AG08395 (cell line): ENCODE measurements around the gene KRTAP10-12.
"Not testable (repeated sequence)": the region's sequence is repeated elsewhere in the genome, so short reads cannot be mapped to it uniquely, and the experiment has no call there.

Experiments
- DNase-seq: peaks from one replicate; pipeline ENCODE4 v3.0.0; 2012; ENCODE audit warnings: mixed read lengths, low spot score

The KRTAP10-12 gene

DNA sequence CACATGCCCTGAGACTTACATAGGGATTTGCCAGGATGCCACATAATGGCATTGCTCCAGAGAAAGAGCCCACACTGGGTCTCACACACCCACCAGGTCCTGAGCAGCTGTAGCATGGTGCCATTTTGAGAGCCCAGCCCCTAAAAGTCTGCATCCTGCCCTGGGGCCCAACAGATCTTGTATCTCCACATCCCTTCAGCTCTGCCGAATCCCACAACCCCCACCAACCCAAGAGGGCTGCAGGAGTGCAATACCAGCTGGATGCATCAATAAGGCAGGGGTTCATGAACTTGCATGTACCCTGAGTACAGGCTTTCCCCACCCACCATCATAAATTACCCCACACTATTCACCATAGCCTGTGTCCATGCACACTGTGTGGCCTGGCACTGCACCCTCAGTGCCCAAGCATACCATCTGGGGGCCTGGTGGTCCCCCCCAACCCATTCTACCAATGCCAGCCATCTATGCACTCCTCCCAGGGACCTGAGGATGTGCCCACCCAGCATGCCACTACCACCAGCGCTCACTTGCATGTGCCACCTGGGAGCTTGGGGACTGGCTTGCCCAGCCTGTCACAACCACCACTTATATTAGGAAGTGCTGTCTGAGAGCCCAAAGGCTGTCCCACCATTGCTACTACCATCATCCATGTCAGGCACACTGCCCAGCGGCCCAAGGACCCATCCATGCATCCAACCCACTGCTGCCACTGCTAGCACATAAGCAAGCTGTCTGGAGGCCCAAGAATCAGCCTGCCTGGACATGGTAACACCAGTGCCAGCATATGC lies 26.1 kb upstream of the KRTAP10-12 start:
- no peak for DNase-seq

DNA sequence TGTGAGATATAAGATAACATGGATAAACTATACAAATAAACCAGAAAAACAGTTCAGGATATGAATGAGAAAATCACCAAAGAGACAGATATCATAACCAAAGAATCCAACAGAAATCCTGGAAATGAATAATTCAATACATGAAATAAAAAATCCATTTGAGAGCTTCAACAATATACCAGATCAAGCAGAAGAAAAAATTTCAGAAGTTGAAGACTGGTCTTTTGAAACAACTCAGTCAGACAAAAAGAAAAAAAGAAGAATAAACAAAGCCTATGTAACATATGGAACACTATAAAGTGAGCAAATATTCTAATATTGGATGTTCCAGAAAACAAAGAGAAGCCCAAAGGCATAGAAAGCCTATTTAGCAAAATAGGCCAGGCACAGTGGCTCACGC lies 25.1 kb upstream of the KRTAP10-12 start:
- no peak for DNase-seq

DNA sequence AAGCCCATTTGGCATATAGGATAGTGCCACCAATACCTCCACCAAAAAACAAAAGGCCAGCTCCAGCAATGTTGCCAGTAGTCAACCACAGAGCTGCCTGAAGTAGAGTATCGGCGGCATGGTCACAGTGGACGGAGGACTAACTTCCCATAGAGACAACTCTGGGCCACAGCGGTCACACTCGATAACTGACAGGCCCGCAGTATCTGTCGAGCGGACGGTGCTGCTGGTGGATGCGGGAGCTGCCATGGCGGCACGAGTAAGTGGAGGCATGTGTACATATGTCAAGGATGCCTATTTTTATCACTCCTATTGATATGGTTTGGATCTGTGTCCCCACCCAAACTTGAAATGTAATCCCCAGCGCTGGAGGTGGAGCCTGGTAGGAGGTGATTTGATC lies 19.1 kb upstream of the KRTAP10-12 start:
- DNase-seq: no peak

DNA sequence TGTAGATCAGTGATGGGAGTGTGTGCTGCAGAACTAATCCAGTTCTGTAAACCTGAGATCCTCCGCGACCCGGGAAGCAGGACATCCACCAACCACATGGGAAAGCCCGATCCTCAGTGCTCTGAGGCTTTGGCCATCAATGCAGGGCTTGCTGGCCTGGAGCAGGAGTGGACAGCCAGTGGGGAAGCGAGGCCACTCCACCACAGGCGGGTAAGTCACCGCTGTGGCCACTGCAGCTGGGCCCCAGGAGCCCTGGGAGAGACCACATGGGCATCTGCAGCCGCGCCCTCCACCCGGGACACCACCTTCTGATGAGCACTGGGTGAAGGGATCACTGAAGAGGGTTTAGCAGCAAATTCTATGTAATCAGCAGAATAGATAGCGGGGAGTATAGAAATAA lies 15.8 kb upstream of the KRTAP10-12 start:
- no peak for DNase-seq

DNA sequence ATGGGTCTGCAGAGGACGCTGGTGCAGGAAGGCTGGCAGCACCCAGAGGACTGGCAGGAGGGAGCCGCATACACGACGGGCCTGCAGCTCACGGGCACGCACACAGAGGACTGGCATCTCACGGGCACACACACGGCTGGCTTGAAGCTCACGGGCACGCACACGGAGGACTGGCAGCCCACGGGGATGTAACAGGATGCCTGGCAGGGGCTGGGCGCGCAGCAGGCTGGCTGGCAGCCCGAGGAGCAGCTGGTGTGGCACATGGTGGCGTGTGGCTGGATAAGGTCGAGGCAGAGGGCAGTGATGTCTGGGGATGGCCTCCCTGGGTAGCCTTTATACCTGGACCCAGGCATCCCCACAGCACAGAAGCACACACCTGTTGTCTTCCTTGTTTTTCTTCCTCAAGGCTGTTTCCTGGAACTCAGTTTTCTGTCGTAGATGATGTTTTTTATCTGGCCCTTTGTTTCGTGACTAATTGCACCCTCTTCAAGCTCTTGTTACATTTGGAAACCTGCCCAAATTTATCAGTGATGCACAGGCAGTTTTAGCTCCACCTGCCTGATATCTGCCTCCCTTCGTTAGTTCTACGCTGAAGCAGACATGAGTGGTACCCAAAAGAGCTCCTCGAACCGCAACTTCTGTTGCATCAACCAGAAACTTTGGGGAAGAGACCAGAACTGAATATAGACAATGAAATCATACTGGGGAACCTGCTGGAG lies 15.0 kb upstream of the KRTAP10-12 start, which contains the start of gene KRTAP12-1:
KRTAP12-1 (minus strand) TSS at position 303 of the 719 bp plus-strand sequence; CDS start at position 263, 40 bp downstream.
- no peak for DNase-seq

DNA sequence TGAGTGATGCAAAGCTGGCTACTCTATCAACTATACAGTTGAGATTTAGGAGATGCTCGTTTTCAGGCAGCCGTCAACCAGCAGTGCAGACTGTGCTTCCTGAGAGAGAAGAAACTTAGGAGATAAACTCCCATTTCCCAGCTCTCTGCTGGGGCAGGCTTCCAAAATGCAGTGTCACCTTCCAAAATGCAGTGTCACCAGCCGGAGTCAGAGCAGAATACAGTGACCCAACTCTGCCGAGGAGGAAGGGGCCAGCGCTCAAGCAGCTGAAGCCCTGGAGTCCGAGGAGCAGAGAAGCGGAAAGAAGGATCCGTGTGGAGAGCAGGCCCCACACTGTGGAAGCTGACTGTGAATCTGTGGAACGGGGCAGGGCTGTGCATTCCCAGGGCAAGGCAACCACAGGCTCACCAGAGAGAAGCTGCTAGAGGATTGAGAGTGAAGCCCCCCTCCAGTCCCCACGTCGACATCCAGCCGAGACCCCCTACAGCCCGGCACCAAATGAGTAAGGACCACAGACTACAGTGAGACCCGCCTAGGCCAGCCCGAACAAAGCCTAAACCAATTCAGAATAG lies 14.3 kb upstream of the KRTAP10-12 start:
- no peak for DNase-seq

DNA sequence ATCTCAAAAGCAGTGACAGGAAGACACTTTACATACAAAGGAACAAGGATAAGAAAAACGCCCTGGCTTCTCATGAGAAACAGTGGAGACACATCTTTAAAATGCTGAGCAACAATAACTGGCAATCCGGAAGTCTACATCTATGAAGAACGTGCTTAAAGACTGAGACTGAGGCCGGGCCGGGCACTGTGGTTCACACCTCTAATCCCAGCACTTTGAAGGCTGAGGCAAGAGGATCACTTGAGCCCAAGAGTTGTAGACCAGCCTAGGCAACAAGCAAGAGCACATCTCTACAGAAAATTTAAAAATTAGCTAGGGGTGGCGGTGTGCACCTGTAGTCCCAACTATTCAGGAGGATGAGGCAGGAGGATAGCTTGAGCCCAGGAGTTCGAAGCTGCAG lies 12.9 kb upstream of the KRTAP10-12 start:
- no peak for DNase-seq

DNA sequence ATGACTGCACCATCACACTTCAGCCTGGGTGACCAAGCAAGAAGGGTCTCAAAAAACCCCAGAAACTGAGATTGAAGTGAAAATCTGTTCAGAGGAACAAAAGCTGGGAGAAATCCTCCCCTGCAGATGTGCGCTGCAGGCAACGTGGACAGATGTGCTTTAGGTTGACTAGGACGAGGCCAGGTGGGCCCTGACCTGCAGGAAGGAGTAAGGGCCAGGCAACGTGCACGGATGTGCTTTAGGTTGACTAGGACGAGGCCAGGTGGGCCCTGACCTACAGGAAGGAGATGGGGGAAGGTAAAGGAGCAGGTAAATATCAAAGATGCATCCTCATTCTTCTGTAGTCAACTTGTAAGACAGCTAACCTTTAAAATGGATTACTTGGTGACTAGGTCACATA lies 12.5 kb upstream of the KRTAP10-12 start:
- DNase-seq: no peak

DNA sequence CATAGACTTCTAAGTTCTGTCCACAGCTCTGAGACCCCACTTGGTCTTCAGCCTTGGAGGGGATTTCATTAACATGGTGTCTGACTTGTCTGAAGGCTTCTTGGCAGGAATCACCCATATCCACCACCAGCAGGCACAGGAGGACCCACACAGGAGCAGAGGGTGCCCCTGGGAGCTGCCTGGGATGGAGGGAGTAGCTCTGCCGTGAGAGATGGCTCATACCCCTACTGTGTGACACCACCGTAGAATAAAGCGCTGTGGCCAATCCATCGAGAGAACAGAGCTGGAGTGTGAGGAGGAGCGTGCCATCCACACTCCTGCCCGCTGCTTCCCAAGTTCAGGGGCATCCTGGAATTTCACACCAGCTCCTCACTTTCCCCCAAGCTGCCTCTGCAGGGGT lies 11.9 kb upstream of the KRTAP10-12 start:
- DNase-seq: not testable (repeated sequence)

DNA sequence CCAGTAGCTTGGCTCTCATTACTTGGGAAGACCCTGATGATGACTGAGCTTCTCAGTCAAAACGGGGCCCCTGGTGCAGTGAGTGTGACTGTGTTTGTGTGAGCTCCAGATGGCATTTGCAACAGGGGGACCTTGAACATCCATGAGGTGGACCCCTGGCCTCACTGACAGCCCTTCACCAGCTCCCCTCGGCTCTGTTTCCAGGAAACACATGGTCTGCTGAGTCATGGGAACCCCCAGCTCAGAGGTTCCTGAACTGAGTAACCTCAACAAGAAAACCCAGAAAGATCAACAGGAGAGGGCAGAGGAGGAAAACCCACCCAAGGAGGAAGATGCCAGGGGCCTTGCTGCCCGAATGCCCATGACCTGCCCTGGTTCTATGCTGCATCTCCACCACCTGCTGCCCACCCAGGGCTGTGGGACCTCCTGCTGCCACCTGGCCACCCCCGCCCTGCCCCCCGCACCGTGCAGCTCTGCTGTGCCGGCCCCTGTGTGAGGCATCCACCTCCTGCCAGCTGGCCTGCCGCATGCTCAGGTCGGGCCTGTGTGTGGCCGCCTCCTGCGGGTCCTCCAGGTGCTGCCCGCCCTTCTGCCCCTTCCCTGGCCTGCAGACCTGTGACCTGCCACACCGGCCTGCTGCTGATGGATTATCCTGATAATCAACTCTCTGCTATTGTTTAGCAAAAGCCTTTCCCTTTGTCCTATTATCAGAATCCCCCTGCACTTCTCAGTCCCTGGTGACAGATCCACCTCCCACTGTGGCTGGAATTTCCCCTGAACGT lies 10.8 kb upstream of the KRTAP10-12 start:
- no peak for DNase-seq

DNA sequence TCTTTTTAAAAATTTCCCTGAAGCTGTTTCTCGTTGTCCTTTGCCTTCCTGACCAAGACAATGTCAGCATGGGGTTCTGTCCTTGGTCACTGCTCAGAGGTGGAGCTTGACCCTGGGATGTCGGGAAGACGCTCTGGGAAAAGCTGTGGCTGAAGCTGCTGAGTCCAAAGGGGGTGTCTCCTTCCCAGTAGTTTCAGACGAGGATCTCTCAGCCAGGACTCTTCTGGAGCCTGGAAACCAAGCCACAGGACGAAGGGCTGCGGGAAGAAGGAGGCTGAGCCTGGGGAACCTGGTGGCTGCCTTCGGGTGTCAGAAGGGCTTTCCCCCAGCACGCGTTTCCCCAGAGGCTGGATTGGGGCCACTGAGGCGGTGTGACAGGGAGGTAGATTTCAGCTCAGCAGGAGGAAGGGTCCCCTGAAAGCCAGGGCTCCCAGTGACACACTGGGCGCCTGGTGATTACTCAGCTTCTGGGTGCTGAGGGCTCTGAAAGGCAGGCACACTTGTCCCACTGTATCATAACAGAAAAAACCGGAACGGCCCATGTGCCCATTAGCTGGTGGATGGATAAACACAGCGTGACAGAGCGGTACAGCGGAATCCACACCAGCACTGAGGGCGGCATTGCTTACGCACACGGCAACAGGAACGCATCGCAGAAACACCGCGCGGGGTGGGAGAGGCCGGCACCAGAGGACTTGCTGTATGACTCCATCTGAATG lies 10.0 kb upstream of the KRTAP10-12 start:
- DNase-seq: no peak

DNA sequence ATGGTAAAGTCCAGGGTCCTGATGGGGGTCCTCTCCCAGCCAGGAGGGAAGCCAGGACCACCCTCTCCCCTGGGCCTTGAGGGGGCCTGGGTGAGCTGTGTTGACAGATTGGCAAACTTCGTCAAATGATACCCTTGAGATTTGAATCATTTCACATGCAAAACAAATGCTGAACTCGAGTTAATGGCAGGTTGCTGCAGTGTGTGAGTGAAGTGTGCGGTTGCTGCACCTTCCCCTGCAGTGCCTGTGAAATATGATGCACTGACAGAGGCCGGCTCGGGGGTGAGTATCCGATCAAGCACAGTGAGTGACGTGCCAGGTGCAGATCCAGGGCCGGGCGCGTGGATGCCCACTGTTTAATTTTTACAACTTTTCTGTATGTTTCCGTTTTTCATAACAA lies 9.3 kb upstream of the KRTAP10-12 start:
- no peak for DNase-seq

DNA sequence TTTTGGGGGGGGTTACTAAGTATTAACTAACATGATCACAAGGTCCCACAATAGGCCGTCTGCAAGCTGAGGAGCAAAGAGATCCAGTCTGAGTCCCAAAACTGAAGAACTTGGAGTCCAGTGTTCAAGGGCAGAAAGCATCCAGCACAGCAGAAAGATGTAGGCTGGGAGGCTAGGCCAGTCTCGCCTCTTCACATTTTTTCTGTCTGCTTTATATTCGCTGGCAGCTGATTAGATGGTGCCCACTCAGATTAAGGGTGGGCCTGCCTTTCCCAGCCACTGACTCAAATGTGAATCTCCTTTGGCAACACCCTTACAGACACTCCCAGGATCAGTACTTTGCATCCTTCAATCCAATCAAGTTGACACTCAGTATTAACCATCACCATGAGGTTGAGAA lies 7.2 kb upstream of the KRTAP10-12 start:
- not testable (repeated sequence) for DNase-seq

DNA sequence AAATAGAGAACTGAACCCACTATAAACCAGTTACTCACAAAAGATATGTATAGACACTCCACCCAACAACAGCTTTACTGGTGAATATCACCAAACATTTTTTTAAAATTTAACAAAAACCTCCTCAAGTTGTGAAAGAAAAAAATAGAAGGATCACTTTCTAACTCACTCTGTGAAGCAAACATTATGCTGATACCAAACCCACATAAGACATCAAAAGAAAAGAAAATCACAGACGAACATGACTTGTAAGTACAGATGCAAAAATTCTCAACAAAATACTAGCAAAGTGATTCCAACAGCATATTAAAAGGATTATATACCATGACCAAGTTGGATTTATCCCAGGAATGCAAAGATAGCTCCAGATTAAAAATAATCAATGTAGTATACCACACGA lies 5.3 kb upstream of the KRTAP10-12 start:
- DNase-seq: no peak

DNA sequence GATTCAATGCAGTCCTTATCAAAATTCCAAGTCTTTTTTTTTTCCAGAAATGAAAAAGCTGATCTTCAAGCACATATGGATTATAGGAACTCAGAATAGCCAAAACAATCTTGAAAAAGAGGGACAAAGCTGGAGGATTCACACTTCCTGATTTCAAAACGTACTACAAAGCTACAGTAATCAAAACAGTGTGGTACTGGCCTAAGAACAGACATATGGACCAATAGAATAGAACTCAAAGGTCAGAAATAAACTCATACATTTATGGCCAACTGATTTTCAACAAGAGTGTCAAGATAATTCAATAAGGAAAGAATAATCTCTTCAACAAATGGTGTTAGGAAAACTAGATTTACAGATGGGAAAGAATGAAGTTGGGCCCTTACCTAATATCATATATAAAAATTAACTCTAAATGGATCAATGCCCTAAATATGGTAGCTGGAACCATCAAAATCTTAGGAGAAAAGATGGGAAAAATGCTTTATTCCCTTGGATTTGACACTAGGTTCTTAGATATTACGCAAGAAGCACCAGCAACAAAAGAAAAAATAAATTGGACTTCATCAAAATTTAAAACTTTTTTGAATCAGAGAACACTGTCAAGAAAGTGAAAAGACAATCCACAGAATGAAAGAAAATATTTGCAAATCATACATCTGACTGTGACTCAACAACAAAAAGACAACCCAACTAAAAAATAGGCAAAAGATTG lies 4.0 kb upstream of the KRTAP10-12 start:
- DNase-seq: no peak

DNA sequence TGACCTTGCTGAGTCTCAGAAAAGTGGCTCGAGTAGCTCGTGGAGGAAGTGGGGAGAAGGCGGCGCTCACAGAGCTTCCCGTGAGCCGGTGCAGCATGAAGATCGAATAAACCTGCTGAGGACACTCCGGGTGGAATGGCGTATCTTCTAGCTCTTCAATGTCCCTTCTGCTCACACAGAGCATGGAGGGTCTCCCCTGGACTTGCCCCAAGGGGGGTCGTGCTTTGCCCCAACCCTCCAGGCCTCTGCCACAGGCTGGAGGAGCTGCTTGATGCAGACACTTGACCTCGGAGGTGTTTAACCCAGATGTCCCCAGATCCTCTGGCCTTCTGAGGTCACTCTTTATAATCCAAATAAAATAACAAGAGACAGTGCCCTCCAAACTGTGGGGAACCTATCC lies 2.2 kb upstream of the KRTAP10-12 start:
- no peak for DNase-seq

DNA sequence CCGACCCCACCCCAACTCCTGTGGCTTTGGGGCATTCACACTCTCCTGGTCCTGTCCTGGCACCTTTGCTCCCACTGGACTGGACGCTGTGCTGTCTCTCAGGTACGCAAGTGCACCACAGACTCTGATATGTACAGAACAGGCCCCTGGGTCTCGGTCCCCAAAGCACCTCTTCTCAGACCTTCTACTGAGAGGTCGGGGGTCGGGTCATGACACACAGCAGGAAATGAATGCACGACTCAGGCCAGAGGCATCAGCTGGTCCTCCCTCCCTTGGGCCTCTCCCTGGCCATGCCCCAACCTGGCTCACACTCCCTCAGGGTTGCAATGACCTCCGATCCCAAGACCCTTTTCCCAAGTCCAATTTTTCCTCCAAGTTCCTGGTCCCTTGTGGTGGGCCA lies 1.8 kb upstream of the KRTAP10-12 start:
- no peak for DNase-seq

DNA sequence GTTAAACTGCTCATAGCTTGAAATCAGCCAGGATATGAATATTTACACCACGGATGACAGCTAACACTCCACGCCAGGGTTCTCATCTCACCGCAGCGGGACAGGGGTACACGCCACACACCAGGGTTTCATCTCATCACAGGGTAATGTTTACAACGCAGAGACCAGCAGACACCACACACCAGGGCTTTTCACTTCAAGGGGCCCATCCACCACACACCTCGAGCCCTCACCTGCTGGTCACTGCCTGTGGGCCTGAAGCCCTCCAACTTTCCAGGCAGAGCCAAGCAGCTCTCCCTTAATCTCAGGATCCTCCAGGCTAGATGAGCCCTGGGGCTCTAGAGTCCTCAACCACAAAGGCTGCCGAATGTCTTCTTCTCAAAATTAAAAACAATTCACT lies 1.3 kb upstream of the KRTAP10-12 start:
- no peak for DNase-seq

DNA sequence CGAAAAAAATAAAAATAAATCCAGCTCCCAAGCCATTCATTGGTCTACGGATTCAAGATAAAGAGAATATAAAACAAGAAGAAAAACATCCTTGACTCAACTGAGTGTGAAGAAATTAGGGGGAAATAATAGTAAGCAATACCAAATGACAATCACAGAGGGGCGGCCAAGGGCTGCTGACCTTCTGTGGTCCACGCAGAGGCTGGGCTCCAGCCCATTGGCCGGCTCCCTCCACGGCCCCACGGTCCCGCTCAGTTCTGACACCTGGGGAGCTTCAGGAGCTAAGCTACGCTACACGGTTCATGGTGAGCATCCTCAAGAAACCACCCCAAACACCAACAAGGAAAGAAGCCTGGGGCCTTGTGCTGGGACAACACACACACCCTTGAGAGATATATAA lies 400 bp upstream of the KRTAP10-12 start:
- DNase-seq: no peak

DNA sequence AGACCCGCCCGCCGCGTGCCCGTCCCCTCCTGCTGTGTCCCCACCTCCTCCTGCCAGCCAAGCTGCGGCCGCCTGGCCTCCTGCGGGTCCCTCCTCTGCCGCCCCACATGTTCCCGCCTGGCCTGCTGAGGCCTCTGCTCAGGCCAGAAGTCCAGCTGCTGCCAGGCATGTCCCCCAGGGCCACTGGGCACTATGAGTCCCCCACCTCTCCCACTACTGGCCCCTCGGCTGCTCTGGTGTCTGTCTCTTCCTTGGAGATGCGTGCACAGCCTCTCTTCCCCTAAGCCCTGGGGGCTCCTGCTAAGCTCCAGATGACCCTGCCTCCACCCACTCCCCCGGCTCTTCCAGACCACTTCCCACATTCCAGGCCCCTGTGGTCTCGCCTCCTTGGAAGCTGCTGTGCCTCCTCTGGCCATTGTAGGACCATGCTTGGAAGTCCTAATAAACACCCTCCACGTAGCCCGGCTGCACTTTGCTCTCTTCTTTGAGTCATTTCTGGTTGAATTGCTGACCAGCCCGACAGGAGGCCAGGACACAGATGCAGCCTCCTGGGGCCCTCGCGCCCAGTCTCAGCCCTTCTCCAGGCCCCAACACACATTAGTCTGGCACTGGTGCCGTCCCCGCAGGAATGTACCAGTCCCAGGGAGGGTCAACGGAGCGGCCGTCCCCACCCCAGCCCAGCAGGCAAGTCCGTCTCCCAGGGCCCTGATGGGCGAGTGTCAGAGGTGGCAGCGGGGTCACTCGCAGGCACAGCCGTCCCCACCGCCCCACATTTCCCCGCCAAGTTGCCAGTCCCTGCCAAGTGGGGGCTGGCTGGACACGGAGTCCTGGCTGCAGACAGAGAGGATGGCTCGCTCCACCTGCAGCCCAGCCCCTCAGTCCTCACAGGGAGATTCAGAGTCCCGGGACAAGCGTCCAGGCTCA lies 1.1 kb downstream of the KRTAP10-12 start:
- DNase-seq: no peak
